K562 (cell line): ENCODE measurements around the gene C2orf72. TPM values are rescaled to one million over a fixed set of nuclear protein-coding genes. Genes with fewer than 3 reads are reported as not detected.

Source experiments
- ARID1B ChIP-seq: fragments of 450-650 bp; IDR thresholded peaks from 2 replicates; pipeline ENCODE4 v1.6.1; 2016; ENCODE audit warnings: antibody characterized with exemption, mild to moderate bottlenecking, inconsistent platforms
- ATF3 ChIP-seq, 2 experiments: fragments of 450-650 bp in 1 of 2; sonication (generic) in 1 of 2; formaldehyde crosslinking in 1 of 2; IDR thresholded peaks in 1 of 2; conservative IDR thresholded peaks in 1 of 2; 2 replicates each; pipeline versions ENCODE4 v1.6.1 to v1.8.1; 2016 to 2023; ENCODE audit warnings: mild to moderate bottlenecking in 2 of 2, moderate library complexity in 2 of 2, inconsistent platforms in 1 of 2, missing genetic modification reagents in 1 of 2
- BRD4 ChIP-seq: fragments of 200-600 bp; sonication (generic); IDR thresholded peaks from 2 replicates; pipeline ENCODE4 v1.6.1; 2017; ENCODE audit warnings: inconsistent platforms
- CEBPB ChIP-seq: fragments of 450-650 bp; IDR thresholded peaks from 2 replicates; pipeline ENCODE4 v1.6.1; 2016; ENCODE audit warnings: missing genetic modification characterization, missing compliant biosample characterization
- CEBPG ChIP-seq, 3 experiments: fragments of 200-800 bp in 1 of 3; sonication (Bioruptor generic) in 1 of 3; sonication (generic) in 1 of 3; formaldehyde crosslinking in 1 of 3; IDR thresholded peaks in 2 of 3; conservative IDR thresholded peaks in 1 of 3; 2 replicates each; pipeline versions ENCODE4 v1.6.1 to v1.8.0; 2016 to 2022; ENCODE audit warnings: missing compliant biosample characterization in 2 of 3, missing genetic modification characterization in 2 of 3, mild to moderate bottlenecking in 1 of 3, missing genetic modification reagents in 1 of 3
- COPS2 ChIP-seq: fragments of 450-650 bp; conservative IDR thresholded peaks from 2 replicates; pipeline ENCODE4 v1.6.1; 2016; ENCODE audit warnings: mild to moderate bottlenecking, moderate library complexity
- DPF2 ChIP-seq: fragments of 450-650 bp; IDR thresholded peaks from 2 replicates; pipeline ENCODE4 v1.6.1; 2016
- E2F4 ChIP-seq: sonication (generic); formaldehyde crosslinking; IDR thresholded peaks from 2 replicates; pipeline ENCODE4 v1.8.0; 2022; ENCODE audit warnings: mild to moderate bottlenecking, low read depth, missing genetic modification reagents
- FOS ChIP-seq: IDR thresholded peaks from 3 replicates; pipeline ENCODE4 v1.6.1; 2011; ENCODE audit not compliant: insufficient read length; ENCODE audit errors: extremely low read depth
- FOSL1 ChIP-seq: fragments of 200-800 bp; sonication (Bioruptor generic); conservative IDR thresholded peaks from 2 replicates; pipeline ENCODE4 v1.6.1; 2016; ENCODE audit warnings: missing genetic modification characterization, missing compliant biosample characterization
- FOXA3 ChIP-seq, 2 experiments: fragments of 450-650 bp in 1 of 2; sonication (generic) in 1 of 2; formaldehyde crosslinking; IDR thresholded peaks in 1 of 2; conservative IDR thresholded peaks in 1 of 2; 2 replicates each; pipeline versions ENCODE4 v1.4.0 to v1.8.0; 2020 to 2022; ENCODE audit warnings: mild to moderate bottlenecking in 2 of 2, missing genetic modification reagents in 1 of 2
- JUN ChIP-seq, 2 experiments: sonication (generic) in 1 of 2; formaldehyde crosslinking in 1 of 2; IDR thresholded peaks; 2 replicates each; pipeline versions ENCODE4 v1.6.1 to v1.8.0; 2012 to 2022; ENCODE audit warnings: borderline replicate concordance in 2 of 2, mild to moderate bottlenecking in 2 of 2, improper control_type of control experiment in 1 of 2, low read depth in 1 of 2, low read length in 1 of 2, missing genetic modification reagents in 1 of 2
- JUND ChIP-seq, 2 experiments: IDR thresholded peaks; 2 replicates in 1 of 2; 3 replicates in 1 of 2; pipeline ENCODE4 v1.6.1; 2011; ENCODE audit warnings: borderline replicate concordance in 2 of 2, low read depth in 2 of 2, low read length in 2 of 2, improper control_type of control experiment in 1 of 2, missing biosample characterization in 1 of 2, missing genetic modification characterization in 1 of 2, missing genetic modification reagents in 1 of 2
- MEIS2 ChIP-seq: fragments of 450-650 bp; IDR thresholded peaks from 2 replicates; pipeline ENCODE4 v1.6.1; 2014; ENCODE audit warnings: mild to moderate bottlenecking; ENCODE audit not compliant: partially characterized antibody
- SMARCA4 ChIP-seq: fragments of 450-650 bp; IDR thresholded peaks from 2 replicates; pipeline ENCODE4 v1.6.1; 2016
- TFAP4 ChIP-seq: sonication (generic); formaldehyde crosslinking; IDR thresholded peaks from 2 replicates; pipeline ENCODE4 v1.8.0; 2022; ENCODE audit warnings: missing genetic modification reagents, mild to moderate bottlenecking, moderate library complexity, borderline replicate concordance
- ZNF609 ChIP-seq: sonication (generic); formaldehyde crosslinking; IDR thresholded peaks from 2 replicates; pipeline ENCODE4 v1.8.1; 2023; ENCODE audit warnings: missing genetic modification reagents, mild to moderate bottlenecking, borderline replicate concordance
- polyA plus RNA-seq, 8 experiments: library from polyadenylated mRNA; depleted of rRNA in 4 of 8; stranded (reverse) in 5 of 8; unstranded in 3 of 8; fragments of >200 nt; fragmentation: Nextera tagmentation in 2 of 8; fragmentation: Illumina TruSeq in 1 of 8; extraction: Ambion mirVana in 2 of 8; extraction: Trizol in 1 of 8; gene quantifications; 2 replicates each; pipeline versions ENCODE4 v1.2.1 to v1.2.3, GENCODE V29; 2011 to 2014; ENCODE audit warnings: inconsistent platforms in 1 of 8, missing spikeins in 1 of 8
- total RNA-seq, 7 experiments: library from RNA; depleted of rRNA in 6 of 7; stranded (reverse); fragments of >200 nt in 6 of 7; fragmentation: Illumina TruSeq in 2 of 7; extraction: Trizol in 2 of 7; gene quantifications; 2 replicates each; pipeline versions ENCODE4 v1.2.1 to v1.2.3, GENCODE V29; 2011 to 2021; ENCODE audit warnings: low replicate concordance in 1 of 7

Gene C2orf72
- total and polyA plus RNA-seq, 9 of the 15 experiments (the other 6 are each of a cell fraction or from before 2014, with no cell fraction given): 0.08 to 0.18 (median 0.11) TPM; not detected in 6

GRCh38 chr2:231068525-231069222, 31.4 kb downstream of the C2orf72 start (continued):
- TF ChIP-seq ATF3 (IDR thresholded peaks at IDR 0.05): peak; percentile 57; the same call in 1 of the 2 replicates
- TF ChIP-seq ATF3 (CRISPR knock-in tag; conservative IDR thresholded peaks at IDR 0.05): no peak
- TF ChIP-seq CEBPB (tag): peak; percentile 58; the same call in 1 of the 2 replicates
- peak; percentile 7 for TF ChIP-seq MEIS2
- peak; percentile 32 for TF ChIP-seq FOS
- TF ChIP-seq TFAP4 (CRISPR knock-in tag): no peak
- TF ChIP-seq FOXA3 (CRISPR knock-in tag; conservative IDR thresholded peaks at IDR 0.05 in 1 of 2, IDR thresholded peaks at IDR 0.05 in 1 of 2): peak in 1 of 2 experiments; percentile 73; a peak in 2 of 4 replicates
- peak; percentile 82 for TF ChIP-seq ARID1B
- peak; percentile 75; the same call in 1 of the 2 replicates for TF ChIP-seq JUND (IDR thresholded peaks at IDR 0.05; ENCODE audit: borderline replicate concordance, low read depth, low read length)
- peak; percentile 56; the same call in 1 of the 3 replicates for TF ChIP-seq JUND (tag; IDR thresholded peaks at IDR 0.05; ENCODE audit: borderline replicate concordance, low read depth, low read length)
- no peak for TF ChIP-seq E2F4 (CRISPR knock-in tag)
- no peak for TF ChIP-seq ZNF609 (CRISPR knock-in tag)
- no peak for TF ChIP-seq CEBPG (CRISPR knock-in tag; IDR thresholded peaks at IDR 0.05)
- TF ChIP-seq CEBPG (tag; conservative IDR thresholded peaks at IDR 0.05 in 1 of 2, IDR thresholded peaks at IDR 0.05 in 1 of 2): peak in 1 of 2 experiments; percentile 63; a peak in 1 of 4 replicates
- TF ChIP-seq COPS2: no peak
- peak; percentile 65 for TF ChIP-seq DPF2
- TF ChIP-seq JUN (IDR thresholded peaks at IDR 0.05; ENCODE audit: borderline replicate concordance, low read depth, low read length): peak; percentile 72; the same call in 1 of the 2 replicates
- no peak for TF ChIP-seq JUN (CRISPR knock-in tag; IDR thresholded peaks at IDR 0.05; ENCODE audit: borderline replicate concordance)
- TF ChIP-seq FOSL1: peak; percentile 98
- no peak for TF ChIP-seq BRD4
- peak; percentile 78 for TF ChIP-seq SMARCA4
